Measurements from ENCODE around the gene FREM1.

FREM1 gene

GRCh38 chr9:14908295-14909180 is 1.7 kb downstream of the FREM1 start:
- DNase-seq: no peak

- DNase-seq: peak; percentile 10
Measured at GRCh38 chr9:14907696-14908095, 2.5 kb downstream of the FREM1 start.

GRCh38 chr9:14907360-14907685 is 2.9 kb downstream of the FREM1 start:
- no peak for DNase-seq

GRCh38 chr9:14906644-14907359 is 3.4 kb downstream of the FREM1 start:
- DNase-seq: peak; percentile 70

- DNase-seq: no peak
Measured at GRCh38 chr9:14906000-14906399, 4.2 kb downstream of the FREM1 start.

- no peak for DNase-seq
Measured at GRCh38 chr9:14903040-14903439, 7.2 kb downstream of the FREM1 start.

- DNase-seq: no peak
Measured at GRCh38 chr9:14902561-14902960, 7.7 kb downstream of the FREM1 start.

GRCh38 chr9:14899815-14900193 is 10.4 kb downstream of the FREM1 start:
- DNase-seq: no peak

GRCh38 chr9:14899042-14899814 is 11.0 kb downstream of the FREM1 start:
- no peak for DNase-seq

- no peak for DNase-seq
Measured at GRCh38 chr9:14895806-14896205, 14.4 kb downstream of the FREM1 start.

- no peak for DNase-seq
Measured at GRCh38 chr9:14893280-14893679, 16.9 kb downstream of the FREM1 start.

- DNase-seq: no peak
Measured at GRCh38 chr9:14891332-14891731, 18.9 kb downstream of the FREM1 start.

GRCh38 chr9:14889451-14889850 is 20.8 kb downstream of the FREM1 start:
- DNase-seq: no peak

GRCh38 chr9:14888875-14889274 is 21.4 kb downstream of the FREM1 start:
- peak; percentile 3 for DNase-seq

- no peak for DNase-seq
Measured at GRCh38 chr9:14888272-14888671, 22.0 kb downstream of the FREM1 start.

- no peak for DNase-seq
Measured at GRCh38 chr9:14887149-14887548, 23.1 kb downstream of the FREM1 start.

- no peak for DNase-seq
Measured at GRCh38 chr9:14883310-14883944, 26.8 kb downstream of the FREM1 start.

GRCh38 chr9:14882090-14882489 is 28.1 kb downstream of the FREM1 start:
- DNase-seq: no peak

- DNase-seq: no peak
Measured at GRCh38 chr9:14881006-14881405, 29.2 kb downstream of the FREM1 start.

- no peak for DNase-seq
Measured at GRCh38 chr9:14870090-14870489, 40.1 kb downstream of the FREM1 start.

- no peak for DNase-seq
Measured at GRCh38 chr9:14869671-14870070, 40.6 kb downstream of the FREM1 start.

GRCh38 chr9:14868772-14869583 is 41.2 kb downstream of the FREM1 start:
- no peak for DNase-seq

All from OCI-M1 (cell line).